Stimulated activated CD4-positive, alpha-beta T cell treated with anti-CD3 and anti-CD28 coated beads, Interleukin-4, amount 100 ng/mL, for 4 hours (primary cell): ENCODE results near the gene DIS3L2.
"Not testable (repeated sequence)": the region's sequence is repeated elsewhere in the genome, so short reads cannot be mapped to it uniquely, and the experiment has no call there.

ENCODE experiments used
- DNase-seq, 2 experiments: peaks; one replicate each; pipeline ENCODE4 v3.0.0-alpha.2; 2020

The DIS3L2 gene

GRCh38 chr2:232338094-232338758 is 376.7 kb downstream of the DIS3L2 start:
- DNase-seq = not testable (repeated sequence)

- DNase-seq = no peak
These were observed 377.2 kb downstream of the DIS3L2 start for GRCh38 chr2:232338759-232339106.

- DNase-seq = no peak
These were observed 377.9 kb downstream of the DIS3L2 start for GRCh38 chr2:232339121-232340081.

GRCh38 chr2:232340171-232340935 is 378.8 kb downstream of the DIS3L2 start:
- DNase-seq = no peak

GRCh38 chr2:232341061-232341738 is 379.7 kb downstream of the DIS3L2 start:
- no peak for DNase-seq

- no peak for DNase-seq
These were observed 380.2 kb downstream of the DIS3L2 start for GRCh38 chr2:232341739-232342126.

GRCh38 chr2:232342635-232343565 is 381.4 kb downstream of the DIS3L2 start:
- no peak for DNase-seq

GRCh38 chr2:232343821-232344220 is 382.3 kb downstream of the DIS3L2 start:
- no peak for DNase-seq

- DNase-seq = no peak
These were observed 383.7 kb downstream of the DIS3L2 start for GRCh38 chr2:232345251-232345650.

- no peak for DNase-seq
These were observed 385.9 kb downstream of the DIS3L2 start for GRCh38 chr2:232347369-232347768.

GRCh38 chr2:232348936-232349335 is 387.4 kb downstream of the DIS3L2 start:
- DNase-seq = no peak

GRCh38 chr2:232349546-232349945 is 388.0 kb downstream of the DIS3L2 start:
- no peak for DNase-seq

GRCh38 chr2:232349946-232350635 is 388.6 kb downstream of the DIS3L2 start:
- DNase-seq = no peak

GRCh38 chr2:232350804-232351685 is 389.5 kb downstream of the DIS3L2 start:
- no peak for DNase-seq

GRCh38 chr2:232351686-232352510 is 390.4 kb downstream of the DIS3L2 start:
- DNase-seq = no peak

GRCh38 chr2:232352511-232353091 is 391.1 kb downstream of the DIS3L2 start:
- DNase-seq = no peak

GRCh38 chr2:232353096-232353495 is 391.6 kb downstream of the DIS3L2 start:
- DNase-seq = no peak

- no peak for DNase-seq
These were observed 392.1 kb downstream of the DIS3L2 start for GRCh38 chr2:232353660-232354059.

GRCh38 chr2:232354069-232354468 is 392.6 kb downstream of the DIS3L2 start:
- no peak for DNase-seq
